Neural cell (in vitro differentiated cells): ENCODE data around the gene DNPEP. TPM values are rescaled to one million over a fixed set of nuclear protein-coding genes. Genes with fewer than 3 reads are reported as not detected.

Experiments used
- H2AFZ ChIP-seq: fragments of 200-600, 300-800 bp; sonication (generic), shearing (Covaris generic); 2 replicates; pipeline ENCODE4 v1.6.0; 2014; ENCODE audit warnings: low read depth, mild to moderate bottlenecking, antibody characterized with exemption, low read length, moderate library complexity
- H3F3A ChIP-seq: fragments of 200-600 bp; shearing (Covaris generic); 2 replicates; pipeline ENCODE4 v1.6.1; 2016; ENCODE audit warnings: mild to moderate bottlenecking, moderate library complexity, mixed read lengths, antibody characterized with exemption, low read length; ENCODE audit not compliant: insufficient read depth, poor library complexity, severe bottlenecking
- H3K27ac ChIP-seq: fragments of 200-600, 300-800 bp; sonication (generic), shearing (Covaris generic); 2 replicates; pipeline ENCODE4 v1.5.1; 2014; ENCODE audit warnings: mild to moderate bottlenecking, low read length, moderate library complexity
- H3K27me3 ChIP-seq: fragments of 300-800, 200-600 bp; sonication (generic), shearing (Covaris generic); 2 replicates; pipeline ENCODE4 v1.6.0; 2014; ENCODE audit warnings: mild to moderate bottlenecking, low read depth, low read length, moderate library complexity; ENCODE audit not compliant: insufficient read depth
- H3K36me3 ChIP-seq: fragments of 300-800, 200-600 bp; sonication (generic), shearing (Covaris generic); 2 replicates; pipeline ENCODE4 v1.5.1; 2014; ENCODE audit warnings: mild to moderate bottlenecking, antibody characterized with exemption, low read length, moderate library complexity; ENCODE audit not compliant: insufficient read depth
- H3K4me2 ChIP-seq: fragments of 300-800, 200-600 bp; sonication (generic), shearing (Covaris generic); 2 replicates; pipeline ENCODE4 v1.6.0; 2014; ENCODE audit warnings: mild to moderate bottlenecking, low read length
- H3K4me3 ChIP-seq: fragments of 300-800, 200-600 bp; sonication (generic), shearing (Covaris generic); 2 replicates; pipeline ENCODE4 v1.5.1; 2014; ENCODE audit warnings: mild to moderate bottlenecking, low read length, moderate library complexity
- H3K79me2 ChIP-seq: fragments of 200-600 bp; shearing (Covaris generic); replicated peaks from 2 replicates; pipeline ENCODE4 v1.6.0; 2014; ENCODE audit warnings: mild to moderate bottlenecking, low read length, moderate library complexity; ENCODE audit not compliant: insufficient read depth
- H3K9ac ChIP-seq: fragments of 300-800, 200-600 bp; sonication (generic), shearing (Covaris generic); 2 replicates; pipeline ENCODE4 v1.6.1; 2016; ENCODE audit warnings: mild to moderate bottlenecking, low read length, mixed read lengths
- H3K9me2 ChIP-seq: fragments of 200-600 bp; shearing (Covaris generic); 2 replicates; pipeline ENCODE4 v1.6.1; 2016; ENCODE audit warnings: mild to moderate bottlenecking, low read length, mixed read lengths; ENCODE audit not compliant: insufficient read depth
- H3K9me3 ChIP-seq: fragments of 200-600, 300-800 bp; sonication (generic), shearing (Covaris generic); 2 replicates; pipeline ENCODE4 v1.6.1; 2016; ENCODE audit warnings: mild to moderate bottlenecking, mixed run types, low read length, moderate library complexity, mixed read lengths
- H4K20me1 ChIP-seq: fragments of 200-600 bp; shearing (Covaris generic); 2 replicates; pipeline ENCODE4 v1.6.1; 2016; ENCODE audit warnings: mild to moderate bottlenecking, mixed run types; ENCODE audit not compliant: insufficient read depth
- CTCF ChIP-seq: fragments of 450-650 bp; IDR thresholded peaks from 2 replicates; pipeline ENCODE4 v1.5.1; 2014; ENCODE audit warnings: antibody characterized with exemption, mild to moderate bottlenecking, moderate library complexity; ENCODE audit not compliant: poor library complexity, severe bottlenecking
- EP300 ChIP-seq: fragments of 450-650 bp; conservative IDR thresholded peaks from 2 replicates; pipeline ENCODE4 v1.6.1; 2014; ENCODE audit warnings: antibody characterized with exemption, mild to moderate bottlenecking, moderate library complexity; ENCODE audit not compliant: poor library complexity, severe bottlenecking
- EZH2 ChIP-seq: fragments of 200-600, 300-800 bp; shearing (Covaris generic), sonication (generic); IDR thresholded peaks from 2 replicates; pipeline ENCODE4 v1.6.1; 2014; ENCODE audit warnings: antibody characterized with exemption, low read length, borderline replicate concordance, mild to moderate bottlenecking; ENCODE audit not compliant: insufficient read depth, poor library complexity, severe bottlenecking
- MXI1 ChIP-seq: fragments of 450-650 bp; conservative IDR thresholded peaks from 2 replicates; pipeline ENCODE4 v1.6.1; 2014; ENCODE audit warnings: antibody characterized with exemption, mild to moderate bottlenecking; ENCODE audit not compliant: poor library complexity, severe bottlenecking
- POLR2AphosphoS5 ChIP-seq: IDR thresholded peaks from 2 replicates; pipeline ENCODE4 v1.6.1; 2012
- RAD21 ChIP-seq: fragments of 450-650 bp; conservative IDR thresholded peaks from 2 replicates; pipeline ENCODE4 v1.6.1; 2014; ENCODE audit warnings: antibody characterized with exemption, mild to moderate bottlenecking, moderate library complexity
- SMC3 ChIP-seq: fragments of 450-650 bp; conservative IDR thresholded peaks from 2 replicates; pipeline ENCODE4 v1.6.1; 2014; ENCODE audit warnings: antibody characterized with exemption, mild to moderate bottlenecking, moderate library complexity; ENCODE audit not compliant: poor library complexity
- TAF1 ChIP-seq: IDR thresholded peaks from 2 replicates; pipeline ENCODE4 v1.6.1; 2012; ENCODE audit warnings: low read depth
- polyA plus RNA-seq: library from polyadenylated mRNA; depleted of rRNA; stranded (reverse); fragments of >200 nt; gene quantifications from 2 replicates; pipeline ENCODE4 v1.2.3, GENCODE V29; 2014
- TF ChIP-seq, protein P1 (sequence below): IDR thresholded peaks from 2 replicates; pipeline ENCODE4 v1.6.1; 2012; ENCODE audit warnings: borderline replicate concordance

The DNPEP gene
- polyA plus RNA-seq, 1 donor from 2014 or later: 11.9 TPM

DNA sequence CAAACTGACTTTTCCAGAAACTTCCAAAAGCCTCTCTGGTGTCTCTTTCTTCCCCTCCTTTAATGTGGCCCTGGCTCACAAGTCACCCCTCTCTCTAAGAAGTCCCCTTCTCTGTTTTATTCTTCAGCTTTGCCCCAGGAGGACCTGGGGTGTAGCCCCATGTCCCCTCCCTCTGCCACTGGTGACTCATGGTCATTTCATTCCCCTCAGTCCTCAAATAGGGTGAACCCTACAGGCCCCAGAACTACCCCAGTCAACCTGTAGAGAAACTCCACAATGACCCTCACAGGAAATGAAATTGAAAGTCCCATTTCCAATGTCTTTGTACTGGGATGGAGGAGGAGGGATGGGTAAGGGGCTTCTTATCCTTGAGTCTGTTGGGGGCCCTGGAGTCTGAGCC, 40.8 kb upstream of the DNPEP start:
- Histone ChIP-seq H2AFZ (no peak overlapping the region), H3K9me3 (no peaks in the 10 kb centered on the region), H3K4me2 (no peak overlapping the region), H3K36me3 (no peaks in the 10 kb centered on the region), H3K27ac (no peak overlapping the region), H3K27me3 (no peaks in the 10 kb centered on the region), H3F3A (no peaks in the 10 kb centered on the region), H4K20me1 (no peaks in the 10 kb centered on the region), H3K79me2 (no peaks in the 10 kb centered on the region), H3K9ac (no peak overlapping the region), H3K9me2 (no peaks in the 10 kb centered on the region), H3K4me3 (no peak overlapping the region)
- TF ChIP-seq POLR2AphosphoS5: no peak
- TF ChIP-seq TAF1: no peak

GRCh38 chr2:219426534-219427136, 38.9 kb upstream of the DNPEP start:
- no peaks in the 10 kb centered on the region for H3F3A ChIP-seq
- no peaks in the 10 kb centered on the region for H3K9me3 ChIP-seq
- TF ChIP-seq RAD21 (no peak), EP300 (no peak), EZH2 (no peak), TAF1 (no peak), SMC3 (no peak), POLR2AphosphoS5 (no peak), CTCF (no peak), MXI1 (no peak)
- TF ChIP-seq, protein P1, sequence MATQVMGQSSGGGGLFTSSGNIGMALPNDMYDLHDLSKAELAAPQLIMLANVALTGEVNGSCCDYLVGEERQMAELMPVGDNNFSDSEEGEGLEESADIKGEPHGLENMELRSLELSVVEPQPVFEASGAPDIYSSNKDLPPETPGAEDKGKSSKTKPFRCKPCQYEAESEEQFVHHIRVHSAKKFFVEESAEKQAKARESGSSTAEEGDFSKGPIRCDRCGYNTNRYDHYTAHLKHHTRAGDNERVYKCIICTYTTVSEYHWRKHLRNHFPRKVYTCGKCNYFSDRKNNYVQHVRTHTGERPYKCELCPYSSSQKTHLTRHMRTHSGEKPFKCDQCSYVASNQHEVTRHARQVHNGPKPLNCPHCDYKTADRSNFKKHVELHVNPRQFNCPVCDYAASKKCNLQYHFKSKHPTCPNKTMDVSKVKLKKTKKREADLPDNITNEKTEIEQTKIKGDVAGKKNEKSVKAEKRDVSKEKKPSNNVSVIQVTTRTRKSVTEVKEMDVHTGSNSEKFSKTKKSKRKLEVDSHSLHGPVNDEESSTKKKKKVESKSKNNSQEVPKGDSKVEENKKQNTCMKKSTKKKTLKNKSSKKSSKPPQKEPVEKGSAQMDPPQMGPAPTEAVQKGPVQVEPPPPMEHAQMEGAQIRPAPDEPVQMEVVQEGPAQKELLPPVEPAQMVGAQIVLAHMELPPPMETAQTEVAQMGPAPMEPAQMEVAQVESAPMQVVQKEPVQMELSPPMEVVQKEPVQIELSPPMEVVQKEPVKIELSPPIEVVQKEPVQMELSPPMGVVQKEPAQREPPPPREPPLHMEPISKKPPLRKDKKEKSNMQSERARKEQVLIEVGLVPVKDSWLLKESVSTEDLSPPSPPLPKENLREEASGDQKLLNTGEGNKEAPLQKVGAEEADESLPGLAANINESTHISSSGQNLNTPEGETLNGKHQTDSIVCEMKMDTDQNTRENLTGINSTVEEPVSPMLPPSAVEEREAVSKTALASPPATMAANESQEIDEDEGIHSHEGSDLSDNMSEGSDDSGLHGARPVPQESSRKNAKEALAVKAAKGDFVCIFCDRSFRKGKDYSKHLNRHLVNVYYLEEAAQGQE: no peak
- no peaks in the 10 kb centered on the region for H4K20me1 ChIP-seq
- H3K4me2 ChIP-seq: no peak overlapping the region
- H3K4me3 ChIP-seq: no peak overlapping the region
- no peak overlapping the region for H2AFZ ChIP-seq
- no peak overlapping the region for H3K9ac ChIP-seq
- no peaks in the 10 kb centered on the region for H3K27me3 ChIP-seq
- no peaks in the 10 kb centered on the region for H3K9me2 ChIP-seq
- no peak overlapping the region for H3K27ac ChIP-seq
- H3K36me3 ChIP-seq: no peaks in the 10 kb centered on the region
- no peaks in the 10 kb centered on the region for H3K79me2 ChIP-seq

GRCh38 chr2:219426068-219426443, 38.3 kb upstream of the DNPEP start:
- no peaks in the 10 kb centered on the region for H3K27me3 ChIP-seq
- H3K4me3 ChIP-seq: no peak overlapping the region
- H3K27ac ChIP-seq: no peak overlapping the region
- no peaks in the 10 kb centered on the region for H3K9me3 ChIP-seq
- no peaks in the 10 kb centered on the region for H3K9me2 ChIP-seq
- no peak overlapping the region for H3K4me2 ChIP-seq
- no peaks in the 10 kb centered on the region for H4K20me1 ChIP-seq
- H3K9ac ChIP-seq: no peak overlapping the region
- no peak overlapping the region for H2AFZ ChIP-seq
- no peaks in the 10 kb centered on the region for H3K36me3 ChIP-seq
- no peak for TF ChIP-seq CTCF
- TF ChIP-seq, protein P1: no peak
- TF ChIP-seq SMC3: no peak
- no peak for TF ChIP-seq MXI1
- TF ChIP-seq EZH2: no peak
- no peak for TF ChIP-seq TAF1
- no peak for TF ChIP-seq POLR2AphosphoS5
- TF ChIP-seq EP300: no peak
- TF ChIP-seq RAD21: no peak
- no peaks in the 10 kb centered on the region for H3F3A ChIP-seq
- H3K79me2 ChIP-seq: no peaks in the 10 kb centered on the region
